Brain microvascular endothelial cell (primary cell): ENCODE data around the gene SMIM36.
"Not testable (repeated sequence)": the region's sequence is repeated elsewhere in the genome, so short reads cannot be mapped to it uniquely, and the experiment has no call there.

Experiments used
- DNase-seq: peaks from one replicate; pipeline ENCODE4 v3.0.0-alpha.2; 2020
- H3K27ac ChIP-seq: fragments of 250-450 bp; sonication (Bioruptor Pico); 2 replicates; pipeline ENCODE4 v1.5.1; 2020; ENCODE audit warnings: mild to moderate bottlenecking, moderate library complexity
- H3K27me3 ChIP-seq: fragments of 250-450 bp; sonication (Bioruptor Pico); replicated peaks from 2 replicates; pipeline ENCODE4 v1.5.1; 2020; ENCODE audit warnings: mild to moderate bottlenecking
- H3K36me3 ChIP-seq: fragments of 250-450 bp; sonication (Bioruptor Pico); replicated peaks from 2 replicates; pipeline ENCODE4 v1.5.1; 2020; ENCODE audit warnings: mild to moderate bottlenecking
- H3K4me3 ChIP-seq: 2 replicates; pipeline ENCODE4 v1.5.1; 2011; ENCODE audit warnings: low read depth, mild to moderate bottlenecking, control low read depth, low read length, moderate library complexity
- in situ Hi-C: cut with HindIII; loops from 2 replicates; pipeline ENCODE4 v1.10.0; 2017; ENCODE audit warnings: low sequenced_read_pairs, low pct_ligation_motif_present
- TF ChIP-seq, protein P1 (sequence below): IDR thresholded peaks from 2 replicates; pipeline ENCODE4 v1.5.1; 2011; ENCODE audit warnings: low read depth, mild to moderate bottlenecking, moderate library complexity, low read length, control low read depth, inconsistent platforms; ENCODE audit errors: missing control alignments

Gene SMIM36

DNA sequence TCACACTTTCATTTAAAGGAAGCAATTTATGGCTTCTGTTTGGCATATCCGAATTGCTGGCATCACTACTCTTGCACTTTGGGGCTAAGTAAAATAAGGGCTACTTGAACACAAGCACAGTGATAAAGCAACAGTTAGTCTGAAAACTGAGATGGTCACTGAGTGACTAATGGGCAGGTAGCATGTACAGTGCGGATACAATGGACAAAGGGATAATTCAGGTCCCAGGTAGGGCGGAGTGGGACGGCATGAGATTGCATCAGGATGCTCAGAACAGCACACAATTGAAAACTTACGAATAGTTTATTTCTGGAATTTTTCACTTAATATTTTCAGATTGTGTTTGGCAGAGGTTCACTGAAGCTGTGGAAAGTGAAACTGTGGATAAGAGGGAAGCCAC, 9.2 kb upstream of the SMIM36 start:
- Histone ChIP-seq H3K27me3 (no peaks in the 10 kb centered on the region), H3K27ac (no peak overlapping the region), H3K36me3 (no peaks in the 10 kb centered on the region), H3K4me3 (no peak overlapping the region)
- in situ Hi-C loops, result no loop called here
- TF ChIP-seq, protein P1, sequence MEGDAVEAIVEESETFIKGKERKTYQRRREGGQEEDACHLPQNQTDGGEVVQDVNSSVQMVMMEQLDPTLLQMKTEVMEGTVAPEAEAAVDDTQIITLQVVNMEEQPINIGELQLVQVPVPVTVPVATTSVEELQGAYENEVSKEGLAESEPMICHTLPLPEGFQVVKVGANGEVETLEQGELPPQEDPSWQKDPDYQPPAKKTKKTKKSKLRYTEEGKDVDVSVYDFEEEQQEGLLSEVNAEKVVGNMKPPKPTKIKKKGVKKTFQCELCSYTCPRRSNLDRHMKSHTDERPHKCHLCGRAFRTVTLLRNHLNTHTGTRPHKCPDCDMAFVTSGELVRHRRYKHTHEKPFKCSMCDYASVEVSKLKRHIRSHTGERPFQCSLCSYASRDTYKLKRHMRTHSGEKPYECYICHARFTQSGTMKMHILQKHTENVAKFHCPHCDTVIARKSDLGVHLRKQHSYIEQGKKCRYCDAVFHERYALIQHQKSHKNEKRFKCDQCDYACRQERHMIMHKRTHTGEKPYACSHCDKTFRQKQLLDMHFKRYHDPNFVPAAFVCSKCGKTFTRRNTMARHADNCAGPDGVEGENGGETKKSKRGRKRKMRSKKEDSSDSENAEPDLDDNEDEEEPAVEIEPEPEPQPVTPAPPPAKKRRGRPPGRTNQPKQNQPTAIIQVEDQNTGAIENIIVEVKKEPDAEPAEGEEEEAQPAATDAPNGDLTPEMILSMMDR, result no peak
- no peak for DNase-seq

DNA sequence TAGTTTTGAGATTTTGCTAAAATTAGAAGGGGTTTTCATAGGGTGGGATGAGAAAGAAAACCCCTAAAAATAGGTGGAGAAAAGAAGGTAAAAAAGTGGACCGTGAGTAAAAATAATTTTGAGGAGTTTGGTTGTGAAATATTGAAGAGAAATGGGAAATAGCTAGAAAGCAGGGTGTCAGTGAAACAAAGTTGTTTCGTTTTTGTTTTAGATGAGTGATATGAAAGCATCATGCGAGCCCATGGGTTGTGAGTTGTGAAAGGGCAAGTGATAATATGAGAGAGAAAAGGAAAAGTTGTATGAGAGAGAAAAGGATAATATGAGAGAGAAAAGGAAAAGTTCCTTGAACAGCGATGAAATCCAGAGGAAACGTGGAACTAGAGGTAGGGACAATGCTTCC, 7.3 kb upstream of the SMIM36 start:
- TF ChIP-seq, protein P1, result no peak
- no peak overlapping the region for H3K27ac ChIP-seq
- no peaks in the 10 kb centered on the region for H3K27me3 ChIP-seq
- in situ Hi-C loops, result no loop called here
- no peak for DNase-seq
- H3K36me3 ChIP-seq, result no peaks in the 10 kb centered on the region
- H3K4me3 ChIP-seq, result no peak overlapping the region

DNA sequence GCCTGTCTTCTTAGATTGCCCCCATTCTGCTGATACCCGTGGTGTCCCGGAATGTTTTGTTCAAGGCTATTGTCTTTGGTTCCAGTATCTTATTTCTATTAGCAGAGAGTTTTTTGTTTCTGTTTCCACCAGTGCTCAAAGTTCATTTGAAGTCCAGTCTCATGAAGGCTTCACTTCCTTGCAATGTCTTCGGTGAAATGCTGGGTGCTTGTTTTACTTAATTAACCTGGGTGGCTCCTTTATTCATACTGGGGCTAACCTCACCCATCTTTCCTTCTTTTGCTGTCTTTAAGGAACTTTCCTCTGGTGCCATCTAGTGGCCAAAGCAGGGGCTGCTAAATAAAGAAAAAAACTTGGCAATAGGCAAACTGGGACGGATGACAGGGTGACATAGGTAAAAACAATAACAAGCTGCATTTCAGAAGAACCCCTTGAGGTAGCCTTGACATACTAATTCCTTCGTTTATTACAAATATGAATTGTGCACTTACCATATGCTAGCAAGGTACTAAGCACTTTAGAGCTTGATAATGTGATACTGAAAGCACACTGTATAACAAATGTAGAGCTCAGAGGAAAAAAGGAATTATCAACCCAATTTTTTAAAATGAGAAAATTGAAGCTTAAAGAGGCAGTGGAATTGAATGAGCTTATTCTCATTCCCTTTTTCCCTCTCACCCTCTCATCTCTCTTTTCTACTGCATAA, 2.8 kb upstream of the SMIM36 start:
- in situ Hi-C loops, result no loop called here
- no peaks in the 10 kb centered on the region for H3K36me3 ChIP-seq
- no peak overlapping the region for H3K27ac ChIP-seq
- H3K27me3 ChIP-seq, result no peaks in the 10 kb centered on the region
- H3K4me3 ChIP-seq, result no peak overlapping the region
- DNase-seq, result peak; percentile 68
- TF ChIP-seq, protein P1, result peak; percentile 91

DNA sequence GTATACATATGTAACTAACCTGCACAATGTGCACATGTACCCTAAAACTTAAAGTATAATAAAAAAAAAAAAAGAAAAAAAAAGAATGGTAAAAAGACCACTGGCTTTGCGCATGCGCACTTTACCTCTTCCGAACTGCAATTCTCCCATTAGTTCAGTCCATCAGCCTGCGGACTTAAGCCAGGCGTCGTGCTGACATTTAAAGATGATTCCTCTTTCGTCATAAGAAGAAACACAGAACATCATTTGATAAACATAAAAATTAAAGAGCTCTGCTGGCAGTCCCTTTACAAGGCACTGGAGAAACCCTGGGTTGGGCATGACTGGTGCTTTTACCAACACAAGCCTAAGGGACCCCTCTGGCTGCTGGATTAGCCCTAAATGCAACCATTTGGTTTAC, 3.6 kb downstream of the SMIM36 start:
- H3K36me3 ChIP-seq, H3K27me3 ChIP-seq, in situ Hi-C loops, DNase-seq, H3K4me3 ChIP-seq, H3K27ac ChIP-seq: not testable (repeated sequence)

DNA sequence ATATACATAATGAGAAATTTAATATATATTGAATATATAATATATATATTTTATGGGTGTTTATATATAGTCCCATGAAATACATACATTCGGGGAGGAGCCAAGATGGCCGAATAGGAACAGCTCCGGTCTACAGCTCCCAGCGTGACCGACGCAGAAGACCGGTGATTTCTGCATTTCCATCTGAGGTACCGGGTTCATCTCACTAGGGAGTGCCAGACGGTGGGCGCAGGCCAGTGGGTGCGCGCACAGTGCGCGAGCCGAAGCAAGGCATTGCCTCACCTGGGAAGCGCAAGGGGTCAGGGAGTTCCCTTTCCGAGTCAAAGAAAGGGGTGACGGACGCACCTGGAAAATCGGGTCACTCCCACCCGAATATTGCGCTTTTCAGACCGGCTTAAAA, 9.6 kb downstream of the SMIM36 start:
- H3K36me3 ChIP-seq, H3K27me3 ChIP-seq, in situ Hi-C loops, H3K27ac ChIP-seq, DNase-seq, H3K4me3 ChIP-seq: not testable (repeated sequence)

DNA sequence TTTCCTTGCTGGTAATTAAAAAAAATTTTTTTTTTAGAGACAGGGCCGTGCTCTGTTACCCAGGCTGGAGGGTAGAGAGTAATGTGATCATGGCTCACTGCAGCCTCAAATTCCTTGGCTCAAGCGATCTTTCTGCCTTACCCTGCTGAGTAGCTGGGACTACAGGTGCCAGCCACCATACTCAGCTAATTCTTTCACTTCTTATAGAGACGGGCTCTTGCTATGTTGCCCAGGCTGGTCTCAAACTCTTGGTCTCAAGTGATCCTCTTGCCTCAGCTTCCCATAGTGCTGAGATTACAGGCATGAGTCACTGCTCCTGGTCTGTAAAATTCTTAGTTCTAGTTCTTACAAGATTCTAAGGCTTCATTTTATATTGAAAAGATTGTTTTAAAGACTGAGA, 11.1 kb downstream of the SMIM36 start:
- TF ChIP-seq, protein P1, result no peak
- Histone ChIP-seq H3K4me3 (no peak overlapping the region), H3K27ac (no peak overlapping the region), H3K27me3 (no peaks in the 10 kb centered on the region), H3K36me3 (no peaks in the 10 kb centered on the region)
- in situ Hi-C loops, result no loop called here
- no peak for DNase-seq

DNA sequence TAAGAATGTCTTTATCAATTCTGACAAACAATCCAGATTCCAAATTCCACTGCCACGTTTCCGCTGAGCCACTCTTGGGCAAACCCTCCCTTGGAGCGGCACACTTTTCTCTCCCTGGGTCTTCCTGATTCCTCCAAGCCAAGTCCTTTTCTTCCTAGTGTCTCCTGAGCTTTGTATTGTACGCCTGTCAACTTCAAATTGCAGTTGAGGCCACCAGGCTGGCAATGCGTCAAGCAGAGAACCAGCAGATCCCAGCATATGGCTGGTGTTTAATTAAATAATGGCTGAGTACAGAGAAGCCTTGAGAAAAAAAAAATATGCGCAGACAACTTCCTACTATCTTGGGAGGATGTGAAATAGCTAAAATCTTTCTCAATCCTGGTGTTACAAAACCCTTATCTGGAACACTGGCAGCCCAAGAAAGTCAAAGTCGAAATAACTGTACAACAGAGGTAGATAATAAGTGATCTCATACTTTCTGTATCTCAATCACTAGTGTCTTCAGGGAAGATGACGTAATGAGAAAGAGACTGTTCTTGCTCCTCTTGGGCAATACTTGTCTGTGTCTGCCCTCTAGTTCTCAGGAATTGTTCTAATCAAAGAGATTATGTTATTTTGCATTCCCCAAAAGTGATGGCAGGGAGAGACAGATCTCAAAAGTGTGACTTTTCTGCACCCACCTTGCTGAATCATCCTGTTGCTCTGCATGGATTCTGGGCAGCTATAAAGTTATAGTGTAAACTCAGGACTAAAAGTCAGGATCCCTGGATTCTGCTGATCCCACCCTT, 15.0 kb downstream of the SMIM36 start:
- DNase-seq, result peak; percentile 31
- Histone ChIP-seq H3K27ac (no peak overlapping the region), H3K4me3 (no peak overlapping the region), H3K27me3 (no peaks in the 10 kb centered on the region), H3K36me3 (no peaks in the 10 kb centered on the region)
- TF ChIP-seq, protein P1, result no peak
- in situ Hi-C loops, result no loop called here
